Uterus (tissue), 4 donors: ENCODE results near the gene EIF4H. TPM values are rescaled to one million over a fixed set of nuclear protein-coding genes. Genes with fewer than 3 reads are reported as not detected.

Source experiments
- DNase-seq, 2 donors: peaks; one replicate each; pipeline ENCODE4 v3.0.0-alpha.2; 2019 to 2020
- H3K27ac ChIP-seq, 2 donors: fragments of 200-600 bp; sonication (generic); 1 replicate in 1 of 2; 2 replicates in 1 of 2; pipeline ENCODE4 v1.5.1; 2016 to 2018
- H3K27me3 ChIP-seq, 2 donors: fragments of 200-600 bp; sonication (generic); one replicate each; pipeline ENCODE4 v1.5.1; 2018 to 2019; ENCODE audit warnings: control low read depth in 1 of 2
- H3K36me3 ChIP-seq, 2 donors: fragments of 200-600 bp; sonication (generic); one replicate each; pipeline ENCODE4 v1.5.1; 2019; ENCODE audit warnings: control low read depth in 1 of 2
- H3K4me1 ChIP-seq, 2 donors: fragments of 200-600 bp; sonication (generic); one replicate each; pipeline ENCODE4 v1.5.1; 2018 to 2019; ENCODE audit warnings: control low read depth in 1 of 2
- H3K4me3 ChIP-seq, 2 donors: fragments of 200-600 bp; sonication (generic); 1 replicate in 1 of 2; 2 replicates in 1 of 2; pipeline ENCODE4 v1.5.1; 2018 to 2019; ENCODE audit warnings: mild to moderate bottlenecking in 1 of 2
- H3K9me3 ChIP-seq, 2 donors: fragments of 200-600 bp; sonication (generic); one replicate each; pipeline ENCODE4 v1.5.1; 2019; ENCODE audit warnings: control low read depth in 1 of 2
- CTCF ChIP-seq, 4 experiments: fragments of 200-600 bp in 2 of 4; fragments of 450-650 bp in 2 of 4; sonication (generic) in 2 of 4; IDR thresholded peaks; one replicate each; pipeline ENCODE4 v1.5.1; 2016 to 2019; ENCODE audit warnings: antibody characterized with exemption in 4 of 4, mild to moderate bottlenecking in 2 of 4, moderate library complexity in 1 of 4
- POLR2A ChIP-seq, 2 donors: fragments of 450-650 bp; IDR thresholded peaks; one replicate each; pipeline ENCODE4 v1.6.1; 2016; ENCODE audit warnings: antibody characterized with exemption in 2 of 2, mild to moderate bottlenecking in 1 of 2, moderate library complexity in 1 of 2
- intact Hi-C: fragments of 100-400 bp; cut with DNase I; formaldehyde crosslinking; loops from one replicate; pipeline ENCODE4 v1.15.1; 2023; ENCODE audit warnings: low total_unique reads
- total RNA-seq, 4 donors: library from RNA; depleted of rRNA in 3 of 4; stranded (reverse); fragments of >200 nt in 3 of 4; gene quantifications; one replicate each; pipeline versions ENCODE4 v1.1.0 to v1.2.4, GENCODE V29; 2014 to 2023
- donor health status: DM: yes; HTN: yes; CAD: no.

EIF4H gene
- total RNA-seq, 4 donors from 2014 or later, result 122 to 257 (median 193) TPM

- H3K27ac ChIP-seq, result no peak overlapping the region
- H3K9me3 ChIP-seq, result no peaks in the 10 kb centered on the region
- no peak overlapping the region for H3K4me3 ChIP-seq
- no peaks in the 10 kb centered on the region for H3K4me1 ChIP-seq
- H3K36me3 ChIP-seq, result no peaks in the 10 kb centered on the region
- no peak for TF ChIP-seq POLR2A (IDR thresholded peaks at IDR 0.05)
- TF ChIP-seq CTCF (IDR thresholded peaks at IDR 0.05), result no peak
- intact Hi-C loops, result no loop called here
- no peaks in the 10 kb centered on the region for H3K27me3 ChIP-seq
- no peak for DNase-seq
Observed at GRCh38 chr7:74225400-74225799, 51.2 kb downstream of the EIF4H start.

- intact Hi-C loops, result no loop called here
- Histone ChIP-seq H3K36me3 (no peaks in the 10 kb centered on the region), H3K4me1 (no peaks in the 10 kb centered on the region), H3K4me3 (no peak overlapping the region), H3K27me3 (no peaks in the 10 kb centered on the region), H3K27ac (no peak overlapping the region), H3K9me3 (no peaks in the 10 kb centered on the region)
- DNase-seq, result no peak
- TF ChIP-seq POLR2A (IDR thresholded peaks at IDR 0.05) (no peak), CTCF (IDR thresholded peaks at IDR 0.05) (no peak)
Observed at GRCh38 chr7:74226633-74227032, 52.5 kb downstream of the EIF4H start.

GRCh38 chr7:74228951-74229900 lies 55.1 kb downstream of the EIF4H start:
- TF ChIP-seq POLR2A (IDR thresholded peaks at IDR 0.05) (no peak), CTCF (IDR thresholded peaks at IDR 0.05) (no peak)
- Histone ChIP-seq H3K27ac (no peak overlapping the region), H3K4me1 (no peaks in the 10 kb centered on the region), H3K27me3 (no peaks in the 10 kb centered on the region), H3K4me3 (no peak overlapping the region), H3K36me3 (no peaks in the 10 kb centered on the region), H3K9me3 (no peaks in the 10 kb centered on the region)
- intact Hi-C loops, result no loop called here
- DNase-seq, result no peak

- Histone ChIP-seq H3K4me1 (no peaks in the 10 kb centered on the region), H3K4me3 (no peak overlapping the region), H3K36me3 (no peaks in the 10 kb centered on the region), H3K9me3 (no peaks in the 10 kb centered on the region), H3K27ac (no peak overlapping the region), H3K27me3 (no peaks in the 10 kb centered on the region)
- intact Hi-C loops, result no loop called here
- TF ChIP-seq POLR2A (IDR thresholded peaks at IDR 0.05) (no peak), CTCF (IDR thresholded peaks at IDR 0.05) (no peak)
- DNase-seq, result no peak
Observed at GRCh38 chr7:74230446-74231231, 56.5 kb downstream of the EIF4H start.

GRCh38 chr7:74231232-74231590 lies 57.1 kb downstream of the EIF4H start:
- Histone ChIP-seq H3K9me3 (no peaks in the 10 kb centered on the region), H3K4me1 (no peaks in the 10 kb centered on the region), H3K27ac (no peak overlapping the region), H3K27me3 (no peaks in the 10 kb centered on the region), H3K36me3 (no peaks in the 10 kb centered on the region), H3K4me3 (no peak overlapping the region)
- no peak for TF ChIP-seq CTCF (IDR thresholded peaks at IDR 0.05)
- TF ChIP-seq POLR2A (IDR thresholded peaks at IDR 0.05), result no peak
- no peak for DNase-seq
- intact Hi-C loops, result no loop called here
